Ishikawa (cell line): ENCODE data around the gene TRIO.

Experiments
- CEBPB ChIP-seq: IDR thresholded peaks from 2 replicates; pipeline ENCODE4 v1.6.1; 2012
- CREB1 ChIP-seq: IDR thresholded peaks from 2 replicates; pipeline ENCODE4 v1.6.1; 2012; ENCODE audit warnings: low read depth
- EGR1 ChIP-seq: IDR thresholded peaks from 2 replicates; pipeline ENCODE4 v1.6.1; 2012
- EP300 ChIP-seq: IDR thresholded peaks from 2 replicates; pipeline ENCODE4 v1.6.1; 2012; ENCODE audit warnings: borderline replicate concordance
- FOXM1 ChIP-seq: IDR thresholded peaks from 2 replicates; pipeline ENCODE4 v1.6.1; 2012; ENCODE audit warnings: low read depth, borderline replicate concordance
- MAX ChIP-seq: IDR thresholded peaks from 2 replicates; pipeline ENCODE4 v1.6.1; 2012
- NFIC ChIP-seq: IDR thresholded peaks from 2 replicates; pipeline ENCODE4 v1.6.1; 2012
- RAD21 ChIP-seq: IDR thresholded peaks from 2 replicates; pipeline ENCODE4 v1.6.1; 2012; ENCODE audit warnings: low read depth
- REST ChIP-seq: IDR thresholded peaks from 2 replicates; pipeline ENCODE4 v1.6.1; 2012; ENCODE audit warnings: low read depth, mild to moderate bottlenecking
- TAF1 ChIP-seq: IDR thresholded peaks from 2 replicates; pipeline ENCODE4 v1.6.1; 2012; ENCODE audit warnings: low read depth, mild to moderate bottlenecking
- TCF12 ChIP-seq: IDR thresholded peaks from 2 replicates; pipeline ENCODE4 v1.6.1; 2012; ENCODE audit warnings: low read depth
- TEAD4 ChIP-seq: IDR thresholded peaks from 2 replicates; pipeline ENCODE4 v1.6.1; 2012
- USF1 ChIP-seq: IDR thresholded peaks from 2 replicates; pipeline ENCODE4 v1.6.1; 2012
- YY1 ChIP-seq: IDR thresholded peaks from 2 replicates; pipeline ENCODE4 v1.6.1; 2012; ENCODE audit warnings: low read depth
- ZBTB7A ChIP-seq: IDR thresholded peaks from 2 replicates; pipeline ENCODE4 v1.6.1; 2012; ENCODE audit warnings: low read depth

The TRIO gene

GRCh38 chr5:14460844-14461398 is 317.8 kb downstream of the TRIO start:
- no peak for TF ChIP-seq YY1
- TF ChIP-seq EGR1, result no peak
- TF ChIP-seq EP300, result no peak
- TF ChIP-seq TEAD4, result no peak
- no peak for TF ChIP-seq NFIC
- TF ChIP-seq USF1, result no peak
- no peak for TF ChIP-seq RAD21
- no peak for TF ChIP-seq CREB1
- TF ChIP-seq TAF1, result no peak

GRCh38 chr5:14462681-14463080 is 319.5 kb downstream of the TRIO start:
- TF ChIP-seq ZBTB7A, result no peak

- TF ChIP-seq FOXM1 (no peak), CEBPB (no peak), CREB1 (no peak), TCF12 (no peak), NFIC (no peak), TEAD4 (no peak), RAD21 (no peak)
These were observed 320.5 kb downstream of the TRIO start for GRCh38 chr5:14463629-14464028.

- no peak for TF ChIP-seq CEBPB
- TF ChIP-seq FOXM1, result no peak
These were observed 321.0 kb downstream of the TRIO start for GRCh38 chr5:14464096-14464495.

GRCh38 chr5:14464671-14465070 is 321.5 kb downstream of the TRIO start:
- TF ChIP-seq MAX, result no peak
- no peak for TF ChIP-seq RAD21
- no peak for TF ChIP-seq TAF1

GRCh38 chr5:14465116-14465515 is 322.0 kb downstream of the TRIO start:
- no peak for TF ChIP-seq NFIC
- no peak for TF ChIP-seq RAD21
- TF ChIP-seq TAF1, result no peak
- no peak for TF ChIP-seq CREB1
- no peak for TF ChIP-seq TEAD4
- no peak for TF ChIP-seq ZBTB7A
- no peak for TF ChIP-seq USF1
- no peak for TF ChIP-seq TCF12
- TF ChIP-seq REST, result no peak
- TF ChIP-seq CEBPB, result no peak
- no peak for TF ChIP-seq EP300
- no peak for TF ChIP-seq YY1
- TF ChIP-seq MAX, result no peak
- no peak for TF ChIP-seq EGR1
- TF ChIP-seq FOXM1, result no peak

GRCh38 chr5:14465776-14466175 is 322.6 kb downstream of the TRIO start:
- TF ChIP-seq EP300, result no peak
- TF ChIP-seq YY1, result no peak
- TF ChIP-seq EGR1, result no peak
- TF ChIP-seq CEBPB, result no peak
- no peak for TF ChIP-seq RAD21
- TF ChIP-seq CREB1, result no peak
- no peak for TF ChIP-seq TCF12
- TF ChIP-seq REST, result no peak
- TF ChIP-seq TEAD4, result no peak
- no peak for TF ChIP-seq USF1
- TF ChIP-seq NFIC, result no peak
- no peak for TF ChIP-seq MAX
- no peak for TF ChIP-seq ZBTB7A
